ENCODE measurements around the gene PSMD9.

GRCh38 chr12:121946313-121947025, 57.9 kb downstream of the PSMD9 start:
- TF ChIP-seq, protein P1, sequence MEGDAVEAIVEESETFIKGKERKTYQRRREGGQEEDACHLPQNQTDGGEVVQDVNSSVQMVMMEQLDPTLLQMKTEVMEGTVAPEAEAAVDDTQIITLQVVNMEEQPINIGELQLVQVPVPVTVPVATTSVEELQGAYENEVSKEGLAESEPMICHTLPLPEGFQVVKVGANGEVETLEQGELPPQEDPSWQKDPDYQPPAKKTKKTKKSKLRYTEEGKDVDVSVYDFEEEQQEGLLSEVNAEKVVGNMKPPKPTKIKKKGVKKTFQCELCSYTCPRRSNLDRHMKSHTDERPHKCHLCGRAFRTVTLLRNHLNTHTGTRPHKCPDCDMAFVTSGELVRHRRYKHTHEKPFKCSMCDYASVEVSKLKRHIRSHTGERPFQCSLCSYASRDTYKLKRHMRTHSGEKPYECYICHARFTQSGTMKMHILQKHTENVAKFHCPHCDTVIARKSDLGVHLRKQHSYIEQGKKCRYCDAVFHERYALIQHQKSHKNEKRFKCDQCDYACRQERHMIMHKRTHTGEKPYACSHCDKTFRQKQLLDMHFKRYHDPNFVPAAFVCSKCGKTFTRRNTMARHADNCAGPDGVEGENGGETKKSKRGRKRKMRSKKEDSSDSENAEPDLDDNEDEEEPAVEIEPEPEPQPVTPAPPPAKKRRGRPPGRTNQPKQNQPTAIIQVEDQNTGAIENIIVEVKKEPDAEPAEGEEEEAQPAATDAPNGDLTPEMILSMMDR (IDR thresholded peaks at IDR 0.05; ENCODE audit: insufficient read depth, low read length, poor library complexity, severe bottlenecking), result no peak
- TF ChIP-seq EZH2phosphoT487 (conservative IDR thresholded peaks at IDR 0.05; ENCODE audit: low read length), result no peak

Data from SU-DHL-6 (cell line).